C4-2B (cell line): ENCODE data around the gene PRPF38A.

ENCODE experiments used
- H3K27ac ChIP-seq: fragments of 450-650 bp; 2 replicates; pipeline ENCODE4 v1.5.1; 2017
- CTCF ChIP-seq: fragments of 450-650 bp; conservative IDR thresholded peaks from 2 replicates; pipeline ENCODE4 v1.5.1; 2017; ENCODE audit warnings: mild to moderate bottlenecking
- ZFX ChIP-seq: fragments of 450-650 bp; IDR thresholded peaks from 2 replicates; pipeline ENCODE4 v1.6.1; 2017

The PRPF38A gene

GRCh38 chr1:52435211-52435610 is 30.8 kb downstream of the PRPF38A start:
- H3K27ac ChIP-seq, result no peak overlapping the region
- TF ChIP-seq ZFX, result no peak
- no peak for TF ChIP-seq CTCF

- no peak for TF ChIP-seq CTCF
- TF ChIP-seq ZFX, result no peak
- no peak overlapping the region for H3K27ac ChIP-seq
These were observed 31.2 kb downstream of the PRPF38A start for GRCh38 chr1:52435650-52436049.

GRCh38 chr1:52436817-52437216 is 32.4 kb downstream of the PRPF38A start:
- TF ChIP-seq CTCF (no peak), ZFX (no peak)
- H3K27ac ChIP-seq, result no peak overlapping the region

GRCh38 chr1:52439976-52440375 is 35.6 kb downstream of the PRPF38A start:
- TF ChIP-seq CTCF (no peak), ZFX (no peak)
- no peak overlapping the region for H3K27ac ChIP-seq

GRCh38 chr1:52444463-52444862 is 40.1 kb downstream of the PRPF38A start:
- no peak overlapping the region for H3K27ac ChIP-seq
- TF ChIP-seq ZFX (no peak), CTCF (no peak)

GRCh38 chr1:52454127-52454526 is 49.7 kb downstream of the PRPF38A start:
- TF ChIP-seq CTCF, result no peak
- TF ChIP-seq ZFX, result no peak
- H3K27ac ChIP-seq, result no peak overlapping the region

- H3K27ac ChIP-seq, result no peak overlapping the region
- TF ChIP-seq ZFX (no peak), CTCF (no peak)
These were observed 50.4 kb downstream of the PRPF38A start for GRCh38 chr1:52454779-52455178.
